ENCODE measurements around the gene SUOX. TPM values are rescaled to one million over a fixed set of nuclear protein-coding genes. Genes with fewer than 3 reads are reported as not detected.

The SUOX gene
- total RNA-seq, 120 experiments from 2014 or later, result 19.5 to 39.8 (median 28.4) TPM

Other genes starting within 250 kb of the SUOX start
- gene SARNP, start 179.6 kb upstream of the SUOX start, total RNA-seq, result 10 to 100 TPM; 26.4 to 54.1 (median 39.1) TPM
- gene ORMDL2, start 179.2 kb upstream of the SUOX start, total RNA-seq, result 10 to 100 TPM in 89 of 120 experiments, 1 to 10 TPM in 31; 5.9 to 21.8 (median 11.6) TPM
- 10 to 100 TPM; 16.1 to 31.4 (median 24.8) TPM for gene DNAJC14, start 167.7 kb upstream of the SUOX start, total RNA-seq
- 1 to 10 TPM in 9 of 120 experiments, under 1 TPM in 32, not detected in 79; 0.14 to 4.6 (median 0.50) TPM for gene MMP19, start 154.3 kb upstream of the SUOX start, total RNA-seq
- gene PYM1, start 69.4 kb upstream of the SUOX start, total RNA-seq, result 10 to 100 TPM in 118 of 120 experiments, 1 to 10 TPM in 2; 9.6 to 27.3 (median 17.6) TPM
- 10 to 100 TPM; 23.7 to 83.8 (median 48.3) TPM for gene DGKA, start 66.1 kb upstream of the SUOX start, total RNA-seq
- gene PMEL, start 31.2 kb upstream of the SUOX start, total RNA-seq, result 1 to 10 TPM in 5 of 120 experiments, under 1 TPM in 17, not detected in 98; 0.25 to 1.7 (median 0.76) TPM
- 10 to 100 TPM in 16 of 120 experiments, 1 to 10 TPM in 104; 2.0 to 21.4 (median 6.5) TPM for gene CDK2, start 30.4 kb upstream of the SUOX start, total RNA-seq
- gene RAB5B, start 23.2 kb upstream of the SUOX start, total RNA-seq, result 100 to 1,000 TPM; 148 to 223 (median 185) TPM
- 10 to 100 TPM; 10.2 to 23.6 (median 15.9) TPM for gene IKZF4, start 23.8 kb downstream of the SUOX start, total RNA-seq
- 10 to 100 TPM in 110 of 120 experiments, 1 to 10 TPM in 10; 6.6 to 65.3 (median 18.5) TPM for gene RPS26, start 44.6 kb downstream of the SUOX start, total RNA-seq
- 100 to 1,000 TPM in 44 of 120 experiments, 10 to 100 TPM in 76; 13.8 to 301 (median 84.0) TPM for gene ERBB3, start 82.9 kb downstream of the SUOX start, total RNA-seq
- gene PA2G4, start 107.3 kb downstream of the SUOX start, total RNA-seq, result 10 to 100 TPM; 40.1 to 80.6 (median 58.7) TPM
- gene RPL41, start 119.4 kb downstream of the SUOX start, total RNA-seq, result 1,000 to 10,000 TPM in 91 of 120 experiments, 100 to 1,000 TPM in 29; 743 to 1,715 (median 1,080) TPM
- 10 to 100 TPM in 25 of 120 experiments, 1 to 10 TPM in 95; 4.3 to 14.7 (median 8.4) TPM for gene ZC3H10, start 121.0 kb downstream of the SUOX start, total RNA-seq
- gene ESYT1, start 131.0 kb downstream of the SUOX start, total RNA-seq, result 10 to 100 TPM; 32.5 to 86.2 (median 56.5) TPM
- gene MYL6B, start 155.3 kb downstream of the SUOX start, total RNA-seq, result 100 to 1,000 TPM in 116 of 120 experiments, 10 to 100 TPM in 4; 75.7 to 236 (median 160) TPM
- gene MYL6, start 161.1 kb downstream of the SUOX start, total RNA-seq, result 100 to 1,000 TPM; 295 to 716 (median 377) TPM
- gene SMARCC2, start 192.2 kb downstream of the SUOX start, total RNA-seq, result 100 to 1,000 TPM; 144 to 252 (median 196) TPM
- gene RNF41, start 224.6 kb downstream of the SUOX start, total RNA-seq, result 100 to 1,000 TPM in 18 of 120 experiments, 10 to 100 TPM in 102; 40.1 to 117 (median 86.4) TPM
- gene NABP2, start 227.1 kb downstream of the SUOX start, total RNA-seq, result 10 to 100 TPM; 32.1 to 66.4 (median 49.1) TPM
- gene SLC39A5, start 232.8 kb downstream of the SUOX start, total RNA-seq, result 1 to 10 TPM in 18 of 120 experiments, under 1 TPM in 22, not detected in 80; 0.20 to 2.8 (median 0.97) TPM